ENCODE data around the gene ZNF300. TPM values are rescaled to one million over a fixed set of nuclear protein-coding genes. Genes with fewer than 3 reads are reported as not detected.

The ZNF300 gene
- total and polyA plus RNA-seq, 2 of the 13 experiments (the other 11 are each of a cell fraction or from before 2014, with no cell fraction given) = 2.7 to 6.8 TPM

GRCh38 chr5:150918613-150919012 is 13.8 kb upstream of the ZNF300 start:
- DNase-seq (ENCODE audit: low spot score) = no peak
- 0% methylated on average over 2 of the region's 2 CpGs for WGBS (ENCODE audit: low lambda C conversion rate)
- no peaks in the 10 kb centered on the region for H3K36me3 ChIP-seq (replicated peaks in 1 of 2; ENCODE audit: control insufficient read depth in 1 of 2, insufficient read depth in 2 of 2, low read length in 2 of 2)
- CTCF ChIA-PET (ENCODE audit: low intra/inter-chr PET ratio, low total read pairs) = no interaction called here
- H4K20me1 ChIP-seq (ENCODE audit: insufficient read depth, low read length) = no peaks in the 10 kb centered on the region
- intact Hi-C loops (cut with micrococcal nuclease; ENCODE audit: unreplicated experiment) (no loop called here), in situ Hi-C loops (cut with HindIII; ENCODE audit: extremely low pct_ligation_motif_present, low pct_unique_long_range_greater_than_20kb) (no loop called here)
- no peak overlapping the region for H3K4me3 ChIP-seq (replicated peaks in 1 of 3; ENCODE audit: insufficient read depth in 1 of 3, low read depth in 2 of 3, low read length in 3 of 3)
- no peak for ATAC-seq
- H3K27me3 ChIP-seq (ENCODE audit: control insufficient read depth in 1 of 2, insufficient read depth in 2 of 2, low read length in 2 of 2) = no peaks in the 10 kb centered on the region
- no peak for FAIRE-seq
- BruUV-seq (replicated peaks) = no TSS peak
- H3K9ac ChIP-seq (ENCODE audit: insufficient read depth, low read depth, low read length) = no peak overlapping the region
- H3K9me3 ChIP-seq (ENCODE audit: low read length) = peaks cover 62% of the 10 kb centered on the region
- TF ChIP-seq, protein P1, sequence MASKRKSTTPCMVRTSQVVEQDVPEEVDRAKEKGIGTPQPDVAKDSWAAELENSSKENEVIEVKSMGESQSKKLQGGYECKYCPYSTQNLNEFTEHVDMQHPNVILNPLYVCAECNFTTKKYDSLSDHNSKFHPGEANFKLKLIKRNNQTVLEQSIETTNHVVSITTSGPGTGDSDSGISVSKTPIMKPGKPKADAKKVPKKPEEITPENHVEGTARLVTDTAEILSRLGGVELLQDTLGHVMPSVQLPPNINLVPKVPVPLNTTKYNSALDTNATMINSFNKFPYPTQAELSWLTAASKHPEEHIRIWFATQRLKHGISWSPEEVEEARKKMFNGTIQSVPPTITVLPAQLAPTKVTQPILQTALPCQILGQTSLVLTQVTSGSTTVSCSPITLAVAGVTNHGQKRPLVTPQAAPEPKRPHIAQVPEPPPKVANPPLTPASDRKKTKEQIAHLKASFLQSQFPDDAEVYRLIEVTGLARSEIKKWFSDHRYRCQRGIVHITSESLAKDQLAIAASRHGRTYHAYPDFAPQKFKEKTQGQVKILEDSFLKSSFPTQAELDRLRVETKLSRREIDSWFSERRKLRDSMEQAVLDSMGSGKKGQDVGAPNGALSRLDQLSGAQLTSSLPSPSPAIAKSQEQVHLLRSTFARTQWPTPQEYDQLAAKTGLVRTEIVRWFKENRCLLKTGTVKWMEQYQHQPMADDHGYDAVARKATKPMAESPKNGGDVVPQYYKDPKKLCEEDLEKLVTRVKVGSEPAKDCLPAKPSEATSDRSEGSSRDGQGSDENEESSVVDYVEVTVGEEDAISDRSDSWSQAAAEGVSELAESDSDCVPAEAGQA (IDR thresholded peaks at IDR 0.05; ENCODE audit: low read depth) = no peak
- TF ChIP-seq, protein P1 (CRISPR knock-in tag; IDR thresholded peaks at IDR 0.05; ENCODE audit: borderline replicate concordance) = no peak
- TF ChIP-seq ZSCAN22 (CRISPR knock-in tag; IDR thresholded peaks at IDR 0.05) (no peak), ZNF83 (CRISPR knock-in tag; IDR thresholded peaks at IDR 0.05; ENCODE audit: borderline replicate concordance) (no peak), TBX2 (CRISPR knock-in tag; IDR thresholded peaks at IDR 0.05; ENCODE audit: borderline replicate concordance) (no peak), MBNL3 (CRISPR knock-in tag; conservative IDR thresholded peaks at IDR 0.05) (no peak), ZNF317 (CRISPR knock-in tag; IDR thresholded peaks at IDR 0.05) (no peak), FOXM1 (CRISPR knock-in tag; IDR thresholded peaks at IDR 0.05) (no peak), FLYWCH1 (CRISPR knock-in tag; IDR thresholded peaks at IDR 0.05) (no peak), ZNF430 (CRISPR knock-in tag; IDR thresholded peaks at IDR 0.05) (no peak), ZNF564 (CRISPR knock-in tag; IDR thresholded peaks at IDR 0.05) (no peak), ZNF292 (CRISPR knock-in tag; IDR thresholded peaks at IDR 0.05; ENCODE audit: borderline replicate concordance, low read depth) (no peak), ZNF326 (CRISPR knock-in tag; IDR thresholded peaks at IDR 0.05; ENCODE audit: borderline replicate concordance) (no peak), NCOA1 (CRISPR knock-in tag; IDR thresholded peaks at IDR 0.05) (no peak), ZSCAN9 (CRISPR knock-in tag; IDR thresholded peaks at IDR 0.05; ENCODE audit: borderline replicate concordance) (no peak), U2AF2 (IDR thresholded peaks at IDR 0.05; ENCODE audit: low read depth, low read length) (no peak)
- TF ChIP-seq, protein P2, sequence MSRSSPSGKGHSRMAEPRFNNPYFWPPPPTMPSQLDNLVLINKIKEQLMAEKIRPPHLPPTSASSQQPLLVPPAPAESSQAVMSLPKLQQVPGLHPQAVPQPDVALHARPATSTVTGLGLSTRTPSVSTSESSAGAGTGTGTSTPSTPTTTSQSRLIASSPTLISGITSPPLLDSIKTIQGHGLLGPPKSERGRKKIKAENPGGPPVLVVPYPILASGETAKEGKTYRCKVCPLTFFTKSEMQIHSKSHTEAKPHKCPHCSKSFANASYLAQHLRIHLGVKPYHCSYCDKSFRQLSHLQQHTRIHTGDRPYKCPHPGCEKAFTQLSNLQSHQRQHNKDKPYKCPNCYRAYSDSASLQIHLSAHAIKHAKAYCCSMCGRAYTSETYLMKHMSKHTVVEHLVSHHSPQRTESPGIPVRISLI (CRISPR knock-in tag; IDR thresholded peaks at IDR 0.05; ENCODE audit: borderline replicate concordance) = no peak
- H3K4me2 ChIP-seq (ENCODE audit: low read depth, low read length) = no peak overlapping the region
- no peak overlapping the region for H2AFZ ChIP-seq (ENCODE audit: low read length)
- POLR2A ChIA-PET = no interaction called here
- no peak overlapping the region for H3K27ac ChIP-seq (ENCODE audit: extremely low read length, insufficient read depth, low read length)
- H3K4me1 ChIP-seq (ENCODE audit: insufficient read depth, low read length) = 0 out of 2 replicates have a peak, but pooled peaks cover 7% of the 10 kb centered on the region
- H3K79me2 ChIP-seq (ENCODE audit: insufficient read depth, low read length) = no peaks in the 10 kb centered on the region
